BE2C (cell line): ENCODE measurements around the gene TMEM139.
"Not testable (repeated sequence)": the region's sequence is repeated elsewhere in the genome, so short reads cannot be mapped to it uniquely, and the experiment has no call there.

Experiments used
- DNase-seq: peaks from one replicate; pipeline ENCODE4 v3.0.0-alpha.2; 2020
- H3K27me3 ChIP-seq: fragments of 250-450 bp; sonication (Bioruptor Pico); 2 replicates; pipeline ENCODE4 v1.5.1; 2020; ENCODE audit warnings: mild to moderate bottlenecking
- H3K36me3 ChIP-seq: fragments of 250-450 bp; sonication (Bioruptor Pico); 2 replicates; pipeline ENCODE4 v1.5.1; 2020; ENCODE audit warnings: mild to moderate bottlenecking
- H3K4me1 ChIP-seq: fragments of 250-450 bp; sonication (Bioruptor Pico); 2 replicates; pipeline ENCODE4 v1.5.1; 2020
- H3K4me3 ChIP-seq: 2 replicates; pipeline ENCODE4 v1.5.1; 2011; ENCODE audit warnings: low read depth, low read length
- H3K9me3 ChIP-seq: fragments of 250-450 bp; sonication (Bioruptor Pico); 2 replicates; pipeline ENCODE4 v1.5.1; 2020
- CTCF ChIP-seq: IDR thresholded peaks from 2 replicates; pipeline ENCODE4 v1.5.1; 2012; ENCODE audit warnings: mild to moderate bottlenecking, low read depth, low read length

TMEM139 gene

GRCh38 chr7:143261901-143262300 is 22.9 kb upstream of the TMEM139 start:
- no peaks in the 10 kb centered on the region for H3K27me3 ChIP-seq
- no peak for DNase-seq
- no peaks in the 10 kb centered on the region for H3K4me1 ChIP-seq
- no peak for TF ChIP-seq CTCF
- no peaks in the 10 kb centered on the region for H3K36me3 ChIP-seq
- H3K9me3 ChIP-seq, result no peaks in the 10 kb centered on the region
- H3K4me3 ChIP-seq, result no peak overlapping the region

DNA sequence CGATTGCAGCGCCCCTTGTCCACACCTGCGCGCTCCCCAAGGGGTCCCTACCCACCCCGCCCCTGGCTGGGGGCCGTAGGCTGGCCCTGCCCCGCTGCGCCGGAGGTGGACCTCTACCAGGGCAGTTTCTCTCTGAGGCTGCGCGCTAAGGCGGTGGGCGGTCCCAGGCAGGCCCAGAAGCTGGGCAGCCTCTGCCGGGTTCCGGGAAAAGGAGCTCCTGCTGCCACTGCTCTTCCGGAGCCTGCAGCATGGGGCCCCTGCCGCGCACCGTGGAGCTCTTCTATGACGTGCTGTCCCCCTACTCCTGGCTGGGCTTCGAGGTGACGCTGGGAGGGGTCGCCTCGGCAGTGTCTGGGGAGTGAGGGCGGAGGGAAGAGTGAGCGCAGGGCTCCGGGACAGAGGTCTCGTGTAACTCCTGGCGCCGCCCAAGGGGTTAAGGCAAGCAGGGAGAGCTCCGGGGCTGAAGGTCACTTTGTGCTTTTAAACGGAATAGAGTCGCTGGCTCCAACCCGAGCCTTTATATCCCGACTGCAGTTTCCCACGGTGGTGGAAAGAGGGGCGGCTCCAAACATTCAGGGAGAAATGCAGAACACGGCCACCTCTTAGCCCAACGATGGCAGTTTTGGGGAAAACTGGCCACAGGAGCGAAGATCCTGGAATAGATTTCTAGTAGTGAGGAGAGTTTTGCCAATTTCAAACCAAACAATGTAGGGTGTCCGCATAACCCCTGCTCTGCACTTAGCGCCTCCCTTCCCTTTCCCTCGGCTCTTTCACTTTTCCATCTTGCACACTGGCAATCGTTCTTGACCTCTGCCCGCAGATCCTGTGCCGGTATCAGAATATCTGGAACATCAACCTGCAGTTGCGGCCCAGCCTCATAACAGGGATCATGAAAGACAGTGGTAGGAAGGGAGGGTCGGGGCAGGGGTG is 21.2 kb upstream of the TMEM139 start, which contains the start of gene GSTK1:
Gene GSTK1, plus strand, starts transcription at position 176 of the 930 bp plus-strand sequence. Its CDS starts 73 bp downstream, at position 249.
- Histone ChIP-seq H3K4me1 (no peaks in the 10 kb centered on the region), H3K9me3 (no peaks in the 10 kb centered on the region), H3K27me3 (no peaks in the 10 kb centered on the region), H3K36me3 (no peaks in the 10 kb centered on the region; the same call in 1 of the 2 replicates), H3K4me3 (peak within 1 kb of the TSS; percentile 85)
- no peak for TF ChIP-seq CTCF
- DNase-seq, result peak; percentile 77

DNA sequence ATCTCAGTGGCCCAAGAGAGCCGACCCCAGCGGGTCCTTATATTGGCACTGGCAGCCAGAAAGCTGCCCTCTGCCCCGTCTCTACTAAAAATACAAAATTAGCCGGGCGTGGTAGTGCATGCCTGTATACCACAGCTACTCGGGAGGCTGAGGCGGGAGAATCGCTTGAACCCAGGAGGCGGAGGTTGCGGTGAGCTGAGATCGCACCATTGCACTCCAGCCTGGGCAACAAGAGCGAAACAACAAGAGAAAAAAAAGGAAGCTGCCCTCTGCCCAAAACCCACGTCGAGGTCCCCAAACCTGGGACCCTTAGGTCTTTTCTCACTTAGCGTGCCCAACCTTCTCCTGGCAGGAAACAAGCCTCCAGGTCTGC is 20.6 kb upstream of the TMEM139 start:
- peak overlapping the region; percentile 85 for H3K4me3 ChIP-seq
- not testable (repeated sequence) for H3K27me3 ChIP-seq, H3K36me3 ChIP-seq, DNase-seq, H3K4me1 ChIP-seq, H3K9me3 ChIP-seq

GRCh38 chr7:143265017-143265693 is 19.6 kb upstream of the TMEM139 start:
- DNase-seq, result no peak
- no peak for TF ChIP-seq CTCF
- no peaks in the 10 kb centered on the region for H3K27me3 ChIP-seq
- no peaks in the 10 kb centered on the region; the same call in 1 of the 2 replicates for H3K36me3 ChIP-seq
- no peak overlapping the region for H3K4me3 ChIP-seq
- H3K4me1 ChIP-seq, result no peaks in the 10 kb centered on the region
- H3K9me3 ChIP-seq, result no peaks in the 10 kb centered on the region

- Histone ChIP-seq H3K36me3 (no peaks in the 10 kb centered on the region; the same call in 1 of the 2 replicates), H3K9me3 (no peaks in the 10 kb centered on the region), H3K4me3 (no peak overlapping the region), H3K27me3 (no peaks in the 10 kb centered on the region), H3K4me1 (no peaks in the 10 kb centered on the region)
- DNase-seq, result no peak
- TF ChIP-seq CTCF, result no peak
Measured at GRCh38 chr7:143269251-143269650, 15.5 kb upstream of the TMEM139 start.

GRCh38 chr7:143271240-143271639 is 13.5 kb upstream of the TMEM139 start:
- Histone ChIP-seq H3K27me3 (no peaks in the 10 kb centered on the region; the same call in 1 of the 2 replicates), H3K4me3 (no peak overlapping the region), H3K36me3 (no peaks in the 10 kb centered on the region; the same call in 1 of the 2 replicates), H3K4me1 (no peaks in the 10 kb centered on the region), H3K9me3 (no peaks in the 10 kb centered on the region)
- no peak for TF ChIP-seq CTCF
- no peak for DNase-seq
